ENCODE measurements around the gene NAP1L4.

The NAP1L4 gene

GRCh38 chr11:3009481-3009880, 17.4 kb upstream of the NAP1L4 start:
- Mint-ChIP-seq H3K4me1 (no peaks in the 10 kb centered on the region), H3K27me3 (ENCODE audit: low read depth) (no peaks in the 10 kb centered on the region), H3K9me3 (no peaks in the 10 kb centered on the region), H3K27ac (no peak overlapping the region), H3K4me3 (no peak overlapping the region), H3K36me3 (ENCODE audit: low read depth) (peaks cover 24% of the 10 kb centered on the region)
- TF ChIP-seq CTCF (IDR thresholded peaks at IDR 0.05; ENCODE audit: unreplicated experiment in 3 of 3), result no peak

- Mint-ChIP-seq H3K36me3 (ENCODE audit: low read depth) (peaks cover 29% of the 10 kb centered on the region), H3K27me3 (ENCODE audit: low read depth) (no peaks in the 10 kb centered on the region), H3K4me1 (no peaks in the 10 kb centered on the region), H3K4me3 (no peak overlapping the region), H3K27ac (no peak overlapping the region), H3K9me3 (no peaks in the 10 kb centered on the region)
- TF ChIP-seq CTCF (IDR thresholded peaks at IDR 0.05; ENCODE audit: unreplicated experiment in 3 of 3), result no peak
Observed at GRCh38 chr11:3008746-3009336, 16.7 kb upstream of the NAP1L4 start.

GRCh38 chr11:3007404-3008010, 15.4 kb upstream of the NAP1L4 start:
- H3K4me3 Mint-ChIP-seq, result no peak overlapping the region
- no peaks in the 10 kb centered on the region for H3K4me1 Mint-ChIP-seq

GRCh38 chr11:3006505-3007260, 14.6 kb upstream of the NAP1L4 start:
- Mint-ChIP-seq H3K4me3 (no peak overlapping the region), H3K9me3 (no peaks in the 10 kb centered on the region), H3K27me3 (ENCODE audit: low read depth) (no peaks in the 10 kb centered on the region), H3K36me3 (ENCODE audit: low read depth) (peaks cover 36% of the 10 kb centered on the region), H3K4me1 (peaks cover 3% of the 10 kb centered on the region), H3K27ac (no peak overlapping the region)
- TF ChIP-seq CTCF (IDR thresholded peaks at IDR 0.05; ENCODE audit: unreplicated experiment in 3 of 3), result no peak

More at GRCh38 chr11:3007404-3008010, 15.4 kb upstream of the NAP1L4 start:
- TF ChIP-seq CTCF (IDR thresholded peaks at IDR 0.05; ENCODE audit: unreplicated experiment in 3 of 3), result no peak
- H3K27ac Mint-ChIP-seq, result no peak overlapping the region
- H3K27me3 Mint-ChIP-seq (ENCODE audit: low read depth), result no peaks in the 10 kb centered on the region
- H3K36me3 Mint-ChIP-seq (ENCODE audit: low read depth), result peaks cover 37% of the 10 kb centered on the region
- H3K9me3 Mint-ChIP-seq, result no peaks in the 10 kb centered on the region

- peaks cover 34% of the 10 kb centered on the region for H3K36me3 Mint-ChIP-seq (ENCODE audit: low read depth)
- peaks cover 20% of the 10 kb centered on the region for H3K4me1 Mint-ChIP-seq
- no peak for TF ChIP-seq CTCF (IDR thresholded peaks at IDR 0.05; ENCODE audit: unreplicated experiment in 3 of 3)
- no peak overlapping the region for H3K4me3 Mint-ChIP-seq
- no peaks in the 10 kb centered on the region for H3K9me3 Mint-ChIP-seq
- H3K27me3 Mint-ChIP-seq (ENCODE audit: low read depth), result no peaks in the 10 kb centered on the region
- H3K27ac Mint-ChIP-seq, result no peak overlapping the region
Observed at GRCh38 chr11:3004481-3004880, 12.4 kb upstream of the NAP1L4 start.
